ENCODE results near the gene PPARA. TPM values are rescaled to one million over a fixed set of nuclear protein-coding genes. Genes with fewer than 3 reads are reported as not detected.

Gene PPARA
- total RNA-seq, 2 donors from 2014 or later, result 15.4 to 18.6 TPM

GRCh38 chr22:46192210-46192993 is 42.1 kb downstream of the PPARA start:
- Histone ChIP-seq H3K4me3 (ENCODE audit: low read length) (no peak overlapping the region), H3K9ac (ENCODE audit: extremely low read depth, low read length, poor library complexity, severe bottlenecking) (no peak overlapping the region), H3K36me3 (ENCODE audit: control insufficient read depth, insufficient read depth, low read length) (no peaks in the 10 kb centered on the region), H3K4me1 (ENCODE audit: control insufficient read depth, insufficient read depth, low read length) (no peaks in the 10 kb centered on the region), H3K27me3 (ENCODE audit: control insufficient read depth, insufficient read depth, low read length, poor library complexity, severe bottlenecking) (no peaks in the 10 kb centered on the region), H3K27ac (ENCODE audit: low read depth, low read length) (no peak overlapping the region), H3K9me3 (ENCODE audit: control insufficient read depth, low read length) (no peaks in the 10 kb centered on the region)
- H3K4me3 Mint-ChIP-seq, result no peak overlapping the region
- 94% methylated on average over 3 to 5 of the region's 5 CpGs for WGBS, 2 experiments (ENCODE audit: insufficient coverage in 1 of 2, insufficient read length in 1 of 2)
- no peaks in the 10 kb centered on the region for H3K27me3 Mint-ChIP-seq (ENCODE audit: insufficient read depth)
- DNase-seq, result no peak
- TF ChIP-seq, protein P1, sequence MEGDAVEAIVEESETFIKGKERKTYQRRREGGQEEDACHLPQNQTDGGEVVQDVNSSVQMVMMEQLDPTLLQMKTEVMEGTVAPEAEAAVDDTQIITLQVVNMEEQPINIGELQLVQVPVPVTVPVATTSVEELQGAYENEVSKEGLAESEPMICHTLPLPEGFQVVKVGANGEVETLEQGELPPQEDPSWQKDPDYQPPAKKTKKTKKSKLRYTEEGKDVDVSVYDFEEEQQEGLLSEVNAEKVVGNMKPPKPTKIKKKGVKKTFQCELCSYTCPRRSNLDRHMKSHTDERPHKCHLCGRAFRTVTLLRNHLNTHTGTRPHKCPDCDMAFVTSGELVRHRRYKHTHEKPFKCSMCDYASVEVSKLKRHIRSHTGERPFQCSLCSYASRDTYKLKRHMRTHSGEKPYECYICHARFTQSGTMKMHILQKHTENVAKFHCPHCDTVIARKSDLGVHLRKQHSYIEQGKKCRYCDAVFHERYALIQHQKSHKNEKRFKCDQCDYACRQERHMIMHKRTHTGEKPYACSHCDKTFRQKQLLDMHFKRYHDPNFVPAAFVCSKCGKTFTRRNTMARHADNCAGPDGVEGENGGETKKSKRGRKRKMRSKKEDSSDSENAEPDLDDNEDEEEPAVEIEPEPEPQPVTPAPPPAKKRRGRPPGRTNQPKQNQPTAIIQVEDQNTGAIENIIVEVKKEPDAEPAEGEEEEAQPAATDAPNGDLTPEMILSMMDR (conservative IDR thresholded peaks at IDR 0.05), result no peak
- H3K36me3 Mint-ChIP-seq (ENCODE audit: low read depth), result peaks cover 13% of the 10 kb centered on the region
- H3K9me3 Mint-ChIP-seq, result no peaks in the 10 kb centered on the region
- H3K27ac Mint-ChIP-seq, result no peak overlapping the region
- peaks cover 5% of the 10 kb centered on the region for H3K4me1 Mint-ChIP-seq

GRCh38 chr22:46193898-46194310 is 43.6 kb downstream of the PPARA start:
- H3K9ac ChIP-seq (ENCODE audit: extremely low read depth, low read length, poor library complexity, severe bottlenecking), result no peak overlapping the region
- H3K36me3 Mint-ChIP-seq (ENCODE audit: low read depth), result peaks cover 15% of the 10 kb centered on the region
- no peak overlapping the region for H3K4me3 Mint-ChIP-seq
- no peaks in the 10 kb centered on the region for H3K4me1 ChIP-seq (ENCODE audit: control insufficient read depth, insufficient read depth, low read length)
- no peak overlapping the region for H3K27ac ChIP-seq (ENCODE audit: low read depth, low read length)
- no peaks in the 10 kb centered on the region for H3K27me3 ChIP-seq (ENCODE audit: control insufficient read depth, insufficient read depth, low read length, poor library complexity, severe bottlenecking)
- no peaks in the 10 kb centered on the region for H3K9me3 ChIP-seq (ENCODE audit: control insufficient read depth, low read length)
- no peak overlapping the region for H3K4me3 ChIP-seq (ENCODE audit: low read length)
- 82 to 86% methylated on average over 6 to 8 of the region's 8 CpGs for WGBS, 2 experiments (ENCODE audit: insufficient coverage in 1 of 2, insufficient read length in 1 of 2)
- no peaks in the 10 kb centered on the region for H3K9me3 Mint-ChIP-seq
- peaks cover 5% of the 10 kb centered on the region for H3K4me1 Mint-ChIP-seq
- no peak for DNase-seq
- no peak overlapping the region for H3K27ac Mint-ChIP-seq
- H3K27me3 Mint-ChIP-seq (ENCODE audit: insufficient read depth), result no peaks in the 10 kb centered on the region
- TF ChIP-seq, protein P1 (conservative IDR thresholded peaks at IDR 0.05), result no peak
- H3K36me3 ChIP-seq (ENCODE audit: control insufficient read depth, insufficient read depth, low read length), result no peaks in the 10 kb centered on the region

GRCh38 chr22:46195487-46196165 is 45.3 kb downstream of the PPARA start:
- H3K4me1 ChIP-seq (ENCODE audit: control insufficient read depth, insufficient read depth, low read length), result no peaks in the 10 kb centered on the region
- H3K4me3 ChIP-seq (ENCODE audit: low read length), result no peak overlapping the region
- H3K4me1 Mint-ChIP-seq, result peaks cover 5% of the 10 kb centered on the region
- no peaks in the 10 kb centered on the region for H3K9me3 ChIP-seq (ENCODE audit: control insufficient read depth, low read length)
- WGBS, 2 experiments (ENCODE audit: insufficient coverage in 1 of 2, insufficient read length in 1 of 2), result 90 to 93% methylated on average over 18 of the region's 18 CpGs
- no peak for DNase-seq
- no peak overlapping the region for H3K27ac ChIP-seq (ENCODE audit: low read depth, low read length)
- H3K27me3 Mint-ChIP-seq (ENCODE audit: insufficient read depth), result no peaks in the 10 kb centered on the region
- H3K36me3 Mint-ChIP-seq (ENCODE audit: low read depth), result peaks cover 15% of the 10 kb centered on the region
- H3K9me3 Mint-ChIP-seq, result no peaks in the 10 kb centered on the region
- H3K27ac Mint-ChIP-seq, result no peak overlapping the region
- TF ChIP-seq, protein P1 (conservative IDR thresholded peaks at IDR 0.05), result no peak
- no peak overlapping the region for H3K9ac ChIP-seq (ENCODE audit: extremely low read depth, low read length, poor library complexity, severe bottlenecking)
- no peaks in the 10 kb centered on the region for H3K27me3 ChIP-seq (ENCODE audit: control insufficient read depth, insufficient read depth, low read length, poor library complexity, severe bottlenecking)
- H3K36me3 ChIP-seq (ENCODE audit: control insufficient read depth, insufficient read depth, low read length), result no peaks in the 10 kb centered on the region
- H3K4me3 Mint-ChIP-seq, result no peak overlapping the region
